ENCODE data around the gene SORCS2.

- TF ChIP-seq CTCF (IDR thresholded peaks at IDR 0.05; ENCODE audit: low read length) (no peak), EZH2 (IDR thresholded peaks at IDR 0.05; ENCODE audit: borderline replicate concordance, low read length) (no peak)
Measured at GRCh38 chr4:7693237-7693608, 500.9 kb downstream of the SORCS2 start.

All from OCI-LY1 (cell line).